Omental fat pad (tissue), 4 donors: ENCODE results near the gene SPEF1. TPM values are rescaled to one million over a fixed set of nuclear protein-coding genes. Genes with fewer than 3 reads are reported as not detected.

Experiments used
- ATAC-seq: fragments of 150-250 bp; one replicate; pipeline ENCODE4 v1.9.1; 2016; ENCODE audit warnings: mild to moderate bottlenecking, moderate library complexity; ENCODE audit not compliant: low FRiP score
- DNase-seq: peaks from one replicate; pipeline ENCODE4 v3.0.0-alpha.2; 2019; ENCODE audit warnings: low spot score
- CTCF ChIP-seq, 3 donors: fragments of 450-650 bp; IDR thresholded peaks; one replicate each; pipeline ENCODE4 v1.5.1; 2016 to 2017; ENCODE audit warnings: antibody characterized with exemption in 3 of 3, mild to moderate bottlenecking in 3 of 3, moderate library complexity in 2 of 3
- total RNA-seq, 4 donors: library from RNA; depleted of rRNA; stranded (reverse); fragments of >200 nt; gene quantifications; one replicate each; pipeline ENCODE4 v1.1.0, GENCODE V29; 2016

The SPEF1 gene
- total RNA-seq, 4 donors from 2014 or later = 0.56 TPM; not detected in 3

GRCh38 chr20:3740615-3741301, 40.5 kb downstream of the SPEF1 start:
- DNase-seq = no peak
- no peak for ATAC-seq
- no peak for TF ChIP-seq CTCF (IDR thresholded peaks at IDR 0.05)

GRCh38 chr20:3739926-3740451, 41.3 kb downstream of the SPEF1 start:
- DNase-seq = no peak
- no peak for ATAC-seq
- TF ChIP-seq CTCF (IDR thresholded peaks at IDR 0.05) = no peak

GRCh38 chr20:3739054-3739925, 42.0 kb downstream of the SPEF1 start:
- ATAC-seq = no peak
- no peak for TF ChIP-seq CTCF (IDR thresholded peaks at IDR 0.05)
- no peak for DNase-seq

- DNase-seq (no peak), ATAC-seq (no peak)
- TF ChIP-seq CTCF (IDR thresholded peaks at IDR 0.05) = no peak
Observed at GRCh38 chr20:3738111-3739053, 42.9 kb downstream of the SPEF1 start.

- TF ChIP-seq CTCF (IDR thresholded peaks at IDR 0.05) = no peak
- ATAC-seq = no peak
Observed at GRCh38 chr20:3735768-3736167, 45.5 kb downstream of the SPEF1 start.

GRCh38 chr20:3734111-3734843, 47.0 kb downstream of the SPEF1 start:
- TF ChIP-seq CTCF (IDR thresholded peaks at IDR 0.05) = no peak
- ATAC-seq (no peak), DNase-seq (no peak)

More at GRCh38 chr20:3735768-3736167, 45.5 kb downstream of the SPEF1 start:
- DNase-seq = no peak
